NCI-H524 (cell line): ENCODE measurements around the gene NQO1.
"Not testable (repeated sequence)": the region's sequence is repeated elsewhere in the genome, so short reads cannot be mapped to it uniquely, and the experiment has no call there.

Source experiments
- DNase-seq, 2 experiments: peaks; one replicate each; lab custom pipeline; 2025; lab: John Stamatoyannopoulos, UW

The NQO1 gene

GRCh38 chr16:69726313-69727060 is at the start of gene NQO1:
Gene NQO1, minus strand, starts transcription at chr16:69726560. Its CDS starts 121 bp downstream, at chr16:69726439.
- peak; percentile 93 to 94 for DNase-seq

- no peak for DNase-seq
Measured at GRCh38 chr16:69775563-69775962, 49.2 kb upstream of the NQO1 start.

GRCh38 chr16:69773260-69773947 is 47.0 kb upstream of the NQO1 start:
- no peak for DNase-seq

DNA sequence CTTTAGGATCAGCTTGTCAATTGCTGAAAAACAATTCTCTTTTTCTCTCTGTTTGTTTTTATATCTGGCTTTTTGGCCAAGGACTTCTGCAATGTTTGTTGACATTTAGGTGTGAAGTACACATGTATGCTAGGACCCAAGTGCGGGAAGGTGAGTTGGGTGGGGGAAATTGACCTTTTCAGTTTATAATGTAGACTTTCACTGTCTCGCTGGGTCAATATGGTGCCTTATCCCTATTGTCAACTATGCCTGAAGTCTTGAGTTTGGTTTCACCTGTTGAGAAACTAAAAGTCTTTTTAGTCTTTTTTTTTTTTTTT is 45.2 kb upstream of the NQO1 start:
- DNase-seq, result no peak

DNA sequence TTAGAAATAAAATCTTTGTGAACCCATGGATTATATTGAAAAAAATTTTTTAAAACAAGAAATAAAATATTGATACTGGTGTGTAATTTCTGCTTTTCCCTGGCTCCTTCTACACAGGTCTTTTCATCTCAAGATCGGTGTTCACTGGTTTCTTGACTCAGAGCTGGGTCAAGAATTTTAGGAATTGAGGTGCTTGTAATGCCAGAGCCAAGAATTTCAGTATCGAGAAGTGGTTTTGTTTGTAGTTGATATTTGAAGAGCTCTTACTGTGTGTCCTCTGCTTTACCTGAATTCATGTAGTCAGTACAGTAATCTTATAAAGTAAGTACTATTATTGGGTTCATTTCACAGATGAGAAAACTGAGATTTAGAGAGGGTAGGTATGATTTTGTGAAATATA is 43.0 kb upstream of the NQO1 start:
- DNase-seq, result no peak

DNA sequence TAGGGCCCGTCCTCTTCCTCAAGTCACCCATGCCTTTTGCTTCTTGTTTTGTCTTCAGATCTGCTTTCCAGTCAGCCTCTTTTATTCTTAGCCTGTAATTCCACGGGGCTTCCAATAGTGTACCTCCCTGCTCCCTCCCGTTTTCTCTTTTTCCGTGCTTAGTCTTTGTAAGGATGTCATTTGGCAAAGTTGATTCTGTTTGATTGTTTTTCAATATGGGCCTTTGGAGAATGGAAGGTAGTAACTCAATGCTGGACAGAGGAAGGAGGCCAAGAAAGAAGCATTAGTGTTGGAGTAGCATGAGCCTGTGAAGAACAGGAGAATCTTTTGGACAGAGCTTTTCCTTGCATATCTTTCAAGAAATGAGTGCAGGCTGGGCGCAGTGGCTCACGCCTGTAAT is 42.3 kb upstream of the NQO1 start:
- no peak for DNase-seq

- no peak for DNase-seq
Measured at GRCh38 chr16:69767459-69768229, 41.3 kb upstream of the NQO1 start.

GRCh38 chr16:69763599-69763942 is 37.2 kb upstream of the NQO1 start:
- no peak for DNase-seq

DNA sequence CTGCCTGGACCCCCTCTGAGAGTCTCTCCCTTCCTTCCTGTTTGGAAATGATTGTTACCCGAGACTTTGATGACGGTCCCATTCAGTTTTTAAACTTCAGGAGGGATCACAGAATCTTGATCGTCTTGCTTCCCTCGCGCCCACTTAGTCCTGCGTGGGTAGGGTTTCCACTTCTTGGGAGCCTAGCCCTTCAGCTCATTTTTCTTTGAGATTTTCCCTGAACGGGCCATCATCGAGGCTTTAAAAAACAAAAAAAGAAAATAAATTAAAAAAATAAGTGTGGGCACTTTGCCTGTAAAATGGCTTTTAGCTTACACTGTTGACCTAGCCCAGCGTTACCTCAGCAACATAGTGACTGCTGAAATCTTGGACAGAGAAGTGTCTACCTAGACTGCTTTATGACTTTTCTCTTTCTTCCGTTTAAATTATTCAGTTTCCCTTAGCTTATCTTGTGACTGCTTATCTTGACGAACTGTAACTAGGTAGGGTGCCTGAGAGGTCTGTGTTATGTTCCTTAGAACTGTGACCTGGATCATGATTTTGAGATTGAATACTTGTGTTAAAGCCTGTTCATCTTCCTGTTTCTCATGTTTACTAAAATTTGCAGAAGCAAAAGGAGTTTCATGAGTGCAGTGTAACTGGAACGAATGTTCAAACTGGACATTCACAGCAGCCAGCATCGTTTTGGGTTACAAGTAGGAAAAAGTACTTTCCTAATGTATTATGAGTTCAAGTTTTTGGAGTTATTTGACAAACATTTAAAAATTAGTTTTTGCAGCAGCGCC is 36.6 kb upstream of the NQO1 start:
- DNase-seq, result no peak

DNA sequence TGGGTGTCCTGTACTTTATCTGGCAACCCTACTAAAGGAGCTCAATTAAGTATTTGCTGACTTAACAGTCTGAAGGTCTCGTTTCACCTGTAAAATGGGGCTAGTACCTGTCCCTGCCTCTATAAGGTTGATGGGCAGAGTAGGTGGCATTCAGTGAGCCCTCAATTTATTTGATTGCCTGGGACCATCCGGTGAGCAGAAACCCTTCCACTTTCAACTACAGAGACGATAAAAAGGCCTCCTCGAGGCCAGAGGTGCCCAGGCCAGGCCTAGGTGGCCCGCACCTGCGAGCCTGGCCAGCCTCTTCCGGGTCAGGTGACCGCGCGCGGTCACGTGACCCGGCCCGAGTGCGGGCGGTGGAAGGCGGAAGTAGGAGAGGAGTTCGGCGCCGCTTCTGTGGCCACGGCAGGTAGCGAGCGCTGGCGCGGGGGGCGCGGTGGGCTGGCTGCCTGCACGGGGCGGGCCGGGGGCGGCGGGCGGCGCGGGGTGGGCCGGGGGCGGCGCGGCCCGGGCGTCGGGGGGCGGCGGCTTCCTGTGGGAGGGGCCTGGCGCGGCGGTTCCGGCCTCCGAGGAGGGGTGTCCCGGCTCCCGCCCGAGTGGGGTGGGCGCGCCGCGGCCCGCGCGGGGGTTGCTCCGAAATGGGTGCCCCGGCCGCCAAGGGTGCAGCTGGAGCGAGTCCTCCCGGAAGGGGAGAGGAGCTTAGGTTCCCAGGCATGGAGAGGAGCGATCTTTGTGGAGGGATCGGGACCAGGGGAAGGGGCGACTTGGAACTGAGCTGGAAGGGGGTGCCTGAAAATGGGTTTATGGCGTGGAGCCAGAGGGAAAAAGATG is 35.8 kb upstream of the NQO1 start, which contains the start of gene WWP2:
WWP2 (plus strand) TSS at position 350 of the 831 bp plus-strand sequence. CDS start 24,679 bp downstream, outside the sequence.
- peak; percentile 50 to 87 for DNase-seq

GRCh38 chr16:69757375-69757774 is 31.0 kb upstream of the NQO1 start:
- DNase-seq, result not testable (repeated sequence)

DNA sequence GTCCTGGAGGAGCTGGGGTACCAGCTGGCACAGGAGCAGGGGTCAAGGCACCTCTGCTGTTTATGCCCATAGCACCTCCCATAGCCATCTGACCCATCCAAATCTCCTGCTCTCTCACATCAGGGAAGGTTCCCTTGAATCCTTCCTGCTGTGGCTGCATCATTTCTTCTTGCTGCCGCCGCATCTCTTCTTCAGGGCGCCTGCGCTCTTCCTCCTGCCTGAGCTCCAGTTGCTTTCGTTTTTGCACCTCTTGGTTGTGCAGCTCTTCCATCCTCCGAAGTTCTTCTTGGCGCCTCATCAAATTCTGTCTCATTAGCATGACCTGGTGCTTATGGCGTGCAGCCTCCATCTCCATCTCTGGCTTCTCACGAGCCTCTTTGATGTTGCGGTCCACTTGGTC is 30.3 kb upstream of the NQO1 start:
- DNase-seq, result no peak

- DNase-seq, result peak; percentile 94 to 97
Measured at GRCh38 chr16:69754469-69755310, 28.3 kb upstream of the NQO1 start, which contains the start of gene NOB1. Gene NOB1, minus strand, starts transcription at chr16:69754926. Its CDS starts 16 bp downstream, at chr16:69754910.

GRCh38 chr16:69754143-69754468 is 27.7 kb upstream of the NQO1 start:
- DNase-seq, result no peak

DNA sequence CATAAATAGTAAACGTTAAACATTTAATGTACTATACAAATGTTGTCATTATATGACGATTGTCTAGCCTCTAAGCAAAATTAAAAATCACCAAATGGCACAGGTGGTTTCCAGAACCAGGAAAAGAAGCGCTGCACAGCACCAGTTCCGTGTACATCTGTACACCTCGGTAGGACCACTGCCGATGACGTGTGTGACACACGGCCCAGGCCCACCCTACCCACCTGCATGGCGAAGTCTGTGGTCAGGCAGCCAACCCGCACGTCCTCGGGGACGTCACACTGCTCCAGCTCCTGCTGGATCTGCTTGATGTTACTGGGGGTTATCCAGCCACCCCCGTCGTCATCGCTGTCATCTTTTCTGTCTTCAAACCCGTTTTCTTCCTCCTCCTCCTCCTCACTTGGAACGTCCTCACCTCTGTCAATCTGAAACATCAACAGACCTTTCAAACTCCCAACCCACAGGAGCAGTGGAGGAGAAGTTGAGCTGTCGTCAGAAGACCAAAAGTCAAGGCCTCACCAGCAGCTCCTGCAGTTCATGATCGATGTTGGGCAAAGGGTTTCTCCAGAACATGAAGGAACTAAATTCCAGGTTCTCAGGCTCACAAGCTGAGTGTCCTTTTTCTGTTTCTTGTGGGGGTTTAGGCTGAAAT is 22.5 kb upstream of the NQO1 start:
- no peak for DNase-seq

GRCh38 chr16:69747115-69747514 is 20.8 kb upstream of the NQO1 start:
- DNase-seq, result peak in 1 of 2 experiments; percentile 17

GRCh38 chr16:69745959-69746358 is 19.6 kb upstream of the NQO1 start:
- no peak for DNase-seq

DNA sequence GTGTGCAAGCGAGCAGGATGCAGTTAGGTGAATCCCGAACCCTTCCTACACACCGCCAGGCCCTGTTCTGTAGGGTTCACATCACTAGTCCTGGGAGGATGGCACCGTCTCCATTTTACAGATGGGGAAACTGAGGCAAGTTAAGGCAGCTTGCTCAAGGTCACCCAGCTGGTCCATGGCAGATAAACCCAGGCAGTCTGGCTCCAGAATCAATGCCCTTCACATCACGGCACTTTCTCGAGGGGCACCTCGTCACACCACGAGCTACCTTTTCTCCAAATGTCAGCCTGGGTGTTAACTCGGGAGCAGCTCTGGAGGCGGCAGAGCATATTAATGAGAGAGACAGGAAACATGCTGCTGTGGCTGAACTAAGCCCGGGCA is 18.9 kb upstream of the NQO1 start:
- no peak for DNase-seq

DNA sequence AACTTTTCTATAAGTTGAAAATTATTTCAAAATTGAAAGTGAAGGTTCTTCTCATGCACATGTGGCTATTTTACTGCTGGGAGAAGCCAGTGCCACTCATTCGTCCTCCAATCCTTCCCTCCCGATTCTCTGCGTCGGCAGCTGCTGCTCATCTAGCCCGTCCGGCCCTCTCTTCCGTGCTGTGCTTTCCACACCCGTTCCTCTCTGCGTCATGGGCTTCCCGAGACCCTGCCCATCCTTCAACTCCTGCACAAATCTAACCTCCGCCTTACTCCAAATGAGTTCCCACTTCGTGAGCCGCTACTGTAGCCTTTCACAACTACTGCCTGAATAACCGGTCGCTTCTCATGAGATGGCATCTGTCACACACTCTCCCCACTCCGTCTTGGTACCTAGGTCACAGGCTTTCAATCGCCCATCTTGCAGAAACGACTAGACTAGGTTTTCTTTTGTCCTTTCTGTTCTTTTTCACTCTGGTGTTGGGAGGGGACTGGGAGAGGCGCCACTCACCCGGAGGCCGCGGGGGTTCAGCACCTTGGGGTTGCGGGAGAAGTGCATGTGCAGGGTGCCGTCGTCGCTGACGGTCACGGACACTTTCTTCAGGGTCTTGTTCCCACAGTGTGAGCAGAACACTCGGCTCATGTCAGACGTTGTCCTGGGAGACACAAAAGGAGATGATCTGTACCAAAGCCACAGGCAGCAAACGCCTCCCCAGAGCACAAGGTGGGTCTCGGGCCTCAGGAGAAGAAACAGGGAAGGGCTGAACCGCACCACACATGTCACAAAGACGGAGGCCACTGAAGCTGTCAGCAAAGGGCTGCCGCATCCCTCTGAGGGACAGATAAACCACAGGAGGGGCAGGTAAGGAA is 18.2 kb upstream of the NQO1 start:
- DNase-seq, result no peak
